Measurements from ENCODE around the gene WASF3.

Gene WASF3

GRCh38 chr13:26688286-26688685 is 130.8 kb downstream of the WASF3 start:
- no peak for DNase-seq

- DNase-seq: no peak
Measured at GRCh38 chr13:26688980-26689379, 131.5 kb downstream of the WASF3 start.

GRCh38 chr13:26693749-26694463 is 136.4 kb downstream of the WASF3 start:
- DNase-seq: no peak

GRCh38 chr13:26694609-26695359 is 137.3 kb downstream of the WASF3 start:
- no peak for DNase-seq

- no peak for DNase-seq
Measured at GRCh38 chr13:26695360-26695705, 137.8 kb downstream of the WASF3 start.

GRCh38 chr13:26695891-26696311 is 138.4 kb downstream of the WASF3 start:
- no peak for DNase-seq

- DNase-seq: no peak
Measured at GRCh38 chr13:26697069-26697955, 139.8 kb downstream of the WASF3 start.

- DNase-seq: peak; percentile 77 to 78
Measured at GRCh38 chr13:26698392-26699196, 141.1 kb downstream of the WASF3 start.

- DNase-seq: no peak
Measured at GRCh38 chr13:26699197-26699490, 141.7 kb downstream of the WASF3 start.

- DNase-seq: no peak
Measured at GRCh38 chr13:26705536-26705935, 148.1 kb downstream of the WASF3 start.

- DNase-seq: no peak
Measured at GRCh38 chr13:26706381-26706780, 148.9 kb downstream of the WASF3 start.

GRCh38 chr13:26707122-26708006 is 149.9 kb downstream of the WASF3 start:
- peak; percentile 32 to 58 for DNase-seq

- no peak for DNase-seq
Measured at GRCh38 chr13:26708007-26708297, 150.5 kb downstream of the WASF3 start.

- DNase-seq: no peak
Measured at GRCh38 chr13:26709461-26709860, 152.0 kb downstream of the WASF3 start.

- no peak for DNase-seq
Measured at GRCh38 chr13:26710166-26710565, 152.7 kb downstream of the WASF3 start.

- DNase-seq: no peak
Measured at GRCh38 chr13:26711211-26711610, 153.7 kb downstream of the WASF3 start.

- DNase-seq: no peak
Measured at GRCh38 chr13:26713341-26713740, 155.9 kb downstream of the WASF3 start.

GRCh38 chr13:26716984-26717383 is 159.5 kb downstream of the WASF3 start:
- no peak for DNase-seq

- DNase-seq: no peak
Measured at GRCh38 chr13:26718146-26718545, 160.7 kb downstream of the WASF3 start.

- DNase-seq: no peak
Measured at GRCh38 chr13:26718872-26719271, 161.4 kb downstream of the WASF3 start.

GRCh38 chr13:26719356-26719945 is 162.0 kb downstream of the WASF3 start:
- DNase-seq: peak in 1 of 2 donors; percentile 11

Measured in CD4-positive, alpha-beta T cell treated with Interleukin-4 for 1 hour (primary cell).